ENCODE measurements around the gene IQCH.

IQCH gene

DNA sequence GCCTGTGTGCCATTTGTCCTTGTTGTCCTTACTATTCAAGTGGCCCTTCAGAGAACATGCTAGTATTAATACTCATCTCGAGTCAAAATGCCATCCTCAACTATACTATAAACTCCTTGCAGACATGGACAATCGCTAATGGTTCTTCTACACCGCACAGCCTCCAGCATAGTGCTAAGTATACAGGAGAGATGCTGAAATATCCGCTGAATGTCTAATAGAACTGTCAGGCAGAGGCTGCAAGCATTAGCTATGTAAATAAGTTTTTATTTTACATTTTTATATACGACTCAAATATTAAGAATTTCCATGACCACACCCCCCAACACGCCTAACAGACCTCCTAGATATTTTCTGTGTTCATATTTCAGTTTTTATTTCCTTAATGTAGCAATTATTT lies 39.5 kb upstream of the IQCH start:
- no peaks in the 10 kb centered on the region for H3K4me1 Mint-ChIP-seq
- TF ChIP-seq, protein P1, sequence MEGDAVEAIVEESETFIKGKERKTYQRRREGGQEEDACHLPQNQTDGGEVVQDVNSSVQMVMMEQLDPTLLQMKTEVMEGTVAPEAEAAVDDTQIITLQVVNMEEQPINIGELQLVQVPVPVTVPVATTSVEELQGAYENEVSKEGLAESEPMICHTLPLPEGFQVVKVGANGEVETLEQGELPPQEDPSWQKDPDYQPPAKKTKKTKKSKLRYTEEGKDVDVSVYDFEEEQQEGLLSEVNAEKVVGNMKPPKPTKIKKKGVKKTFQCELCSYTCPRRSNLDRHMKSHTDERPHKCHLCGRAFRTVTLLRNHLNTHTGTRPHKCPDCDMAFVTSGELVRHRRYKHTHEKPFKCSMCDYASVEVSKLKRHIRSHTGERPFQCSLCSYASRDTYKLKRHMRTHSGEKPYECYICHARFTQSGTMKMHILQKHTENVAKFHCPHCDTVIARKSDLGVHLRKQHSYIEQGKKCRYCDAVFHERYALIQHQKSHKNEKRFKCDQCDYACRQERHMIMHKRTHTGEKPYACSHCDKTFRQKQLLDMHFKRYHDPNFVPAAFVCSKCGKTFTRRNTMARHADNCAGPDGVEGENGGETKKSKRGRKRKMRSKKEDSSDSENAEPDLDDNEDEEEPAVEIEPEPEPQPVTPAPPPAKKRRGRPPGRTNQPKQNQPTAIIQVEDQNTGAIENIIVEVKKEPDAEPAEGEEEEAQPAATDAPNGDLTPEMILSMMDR (IDR thresholded peaks at IDR 0.05): no peak
- no peak for DNase-seq
- no peak overlapping the region for H3K4me3 Mint-ChIP-seq
- peaks cover 34% of the 10 kb centered on the region for H3K36me3 Mint-ChIP-seq (ENCODE audit: low read depth)
- H3K9me3 Mint-ChIP-seq: no peaks in the 10 kb centered on the region
- H3K27me3 Mint-ChIP-seq (ENCODE audit: low read depth, poor library complexity): no peaks in the 10 kb centered on the region
- no peak overlapping the region for H3K27ac Mint-ChIP-seq

DNA sequence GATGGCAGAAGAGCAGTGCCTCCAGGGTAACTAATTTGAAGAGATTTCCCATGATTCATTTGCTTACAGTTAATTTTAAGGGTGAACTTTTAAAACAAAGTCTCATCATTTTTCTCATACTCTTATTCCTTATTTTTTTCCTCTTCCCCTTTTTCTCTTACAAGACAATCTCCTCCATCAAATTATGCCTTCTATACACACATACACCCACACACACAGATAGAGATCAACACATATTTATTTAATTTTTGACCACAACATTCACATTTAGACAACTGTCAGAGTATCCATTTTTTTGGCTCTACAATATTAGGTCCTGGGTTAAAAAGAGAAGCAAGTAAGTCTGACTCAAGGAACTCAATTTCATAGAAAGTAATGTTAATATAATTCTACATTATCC lies 37.7 kb upstream of the IQCH start:
- H3K9me3 Mint-ChIP-seq: no peaks in the 10 kb centered on the region
- H3K27me3 Mint-ChIP-seq (ENCODE audit: low read depth, poor library complexity): no peaks in the 10 kb centered on the region
- no peak overlapping the region for H3K4me3 Mint-ChIP-seq
- H3K36me3 Mint-ChIP-seq (ENCODE audit: low read depth): peaks cover 34% of the 10 kb centered on the region
- DNase-seq: no peak
- no peak overlapping the region for H3K27ac Mint-ChIP-seq
- TF ChIP-seq, protein P1 (IDR thresholded peaks at IDR 0.05): no peak
- H3K4me1 Mint-ChIP-seq: no peaks in the 10 kb centered on the region

DNA sequence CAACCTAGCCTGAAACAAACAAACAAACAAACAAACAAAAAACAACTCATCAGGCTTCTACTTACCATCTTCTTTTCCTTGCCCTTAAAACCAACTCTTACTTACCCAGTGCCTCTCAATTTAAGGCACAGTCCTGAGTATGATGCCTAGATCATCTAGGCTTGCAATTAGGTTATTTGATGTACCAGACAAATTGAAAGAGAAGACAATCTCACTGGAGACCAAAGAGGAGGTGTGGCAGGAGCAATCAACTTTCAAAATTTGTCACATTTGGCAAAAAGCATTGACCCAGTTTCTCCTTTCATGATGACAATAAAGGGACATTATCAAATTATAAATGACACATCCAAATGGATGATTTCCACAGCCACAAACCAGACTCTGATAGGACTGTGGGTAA lies 36.2 kb upstream of the IQCH start:
- H3K27ac Mint-ChIP-seq: peak overlapping the region; percentile 4
- DNase-seq: no peak
- TF ChIP-seq, protein P1 (IDR thresholded peaks at IDR 0.05): no peak
- no peak overlapping the region for H3K4me3 Mint-ChIP-seq
- no peaks in the 10 kb centered on the region for H3K4me1 Mint-ChIP-seq
- H3K36me3 Mint-ChIP-seq (ENCODE audit: low read depth): peaks cover 29% of the 10 kb centered on the region
- H3K9me3 Mint-ChIP-seq: no peaks in the 10 kb centered on the region
- H3K27me3 Mint-ChIP-seq (ENCODE audit: low read depth, poor library complexity): no peaks in the 10 kb centered on the region

DNA sequence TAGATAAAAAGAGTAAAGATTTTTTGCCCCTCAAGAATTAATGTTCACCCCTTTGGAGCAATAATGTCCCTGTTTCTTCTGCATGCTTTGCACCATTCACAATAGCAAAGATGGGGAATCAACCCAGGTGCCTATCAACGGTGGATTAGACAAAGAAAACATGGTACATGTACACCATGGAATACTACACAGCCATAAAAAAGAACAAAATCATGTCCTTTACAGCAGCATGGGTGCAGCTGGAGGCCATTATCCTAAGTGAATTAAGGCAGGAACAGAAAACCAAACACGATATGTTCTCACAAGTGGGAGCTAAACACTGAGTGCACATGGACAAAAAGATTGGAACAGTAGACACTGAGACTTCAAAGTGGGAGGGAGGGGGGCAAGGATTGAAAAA lies 35.3 kb upstream of the IQCH start:
- no peaks in the 10 kb centered on the region for H3K27me3 Mint-ChIP-seq (ENCODE audit: low read depth, poor library complexity)
- no peak overlapping the region for H3K4me3 Mint-ChIP-seq
- H3K4me1 Mint-ChIP-seq: no peaks in the 10 kb centered on the region
- H3K27ac Mint-ChIP-seq: no peak overlapping the region
- H3K9me3 Mint-ChIP-seq: no peaks in the 10 kb centered on the region
- TF ChIP-seq, protein P1 (IDR thresholded peaks at IDR 0.05): no peak
- peaks cover 29% of the 10 kb centered on the region for H3K36me3 Mint-ChIP-seq (ENCODE audit: low read depth)
- no peak for DNase-seq

GRCh38 chr15:67224889-67225288 lies 29.7 kb upstream of the IQCH start:
- Mint-ChIP-seq H3K4me3 (no peak overlapping the region), H3K4me1 (peaks cover 5% of the 10 kb centered on the region), H3K27ac (no peak overlapping the region), H3K27me3 (ENCODE audit: low read depth, poor library complexity) (no peaks in the 10 kb centered on the region), H3K9me3 (no peaks in the 10 kb centered on the region), H3K36me3 (ENCODE audit: low read depth) (peaks cover 13% of the 10 kb centered on the region)
- TF ChIP-seq, protein P1 (IDR thresholded peaks at IDR 0.05): no peak
- DNase-seq: no peak

DNA sequence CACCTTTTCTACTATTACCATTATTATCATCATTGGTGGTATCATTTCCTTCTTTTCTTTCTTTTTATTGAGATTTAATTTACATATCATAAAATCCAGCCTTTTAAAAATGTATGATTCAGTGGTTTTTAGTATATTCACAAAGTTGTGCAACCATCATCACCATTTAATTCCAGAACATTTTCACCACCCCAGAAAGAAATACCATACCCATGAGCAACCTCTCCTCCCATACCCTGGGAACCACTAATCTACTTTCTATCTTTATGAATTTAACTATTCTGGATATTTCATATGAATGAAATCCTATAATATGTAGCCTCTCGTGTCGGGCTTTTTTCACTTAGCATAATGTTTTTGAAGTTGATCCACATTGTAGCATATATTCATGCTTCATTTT lies 29.2 kb upstream of the IQCH start:
- Mint-ChIP-seq H3K27me3 (ENCODE audit: low read depth, poor library complexity) (no peaks in the 10 kb centered on the region), H3K4me3 (no peak overlapping the region), H3K4me1 (peaks cover 5% of the 10 kb centered on the region), H3K36me3 (ENCODE audit: low read depth) (peaks cover 17% of the 10 kb centered on the region), H3K27ac (no peak overlapping the region), H3K9me3 (no peaks in the 10 kb centered on the region)
- TF ChIP-seq, protein P1 (IDR thresholded peaks at IDR 0.05): no peak
- no peak for DNase-seq
